Stromal cell of bone marrow (primary cell): ENCODE results near the gene HES4.

Source experiments
- DNase-seq: peaks from one replicate; pipeline ENCODE4 v3.0.0-alpha.2; 2012; ENCODE audit warnings: low read depth

Gene HES4, protein sequence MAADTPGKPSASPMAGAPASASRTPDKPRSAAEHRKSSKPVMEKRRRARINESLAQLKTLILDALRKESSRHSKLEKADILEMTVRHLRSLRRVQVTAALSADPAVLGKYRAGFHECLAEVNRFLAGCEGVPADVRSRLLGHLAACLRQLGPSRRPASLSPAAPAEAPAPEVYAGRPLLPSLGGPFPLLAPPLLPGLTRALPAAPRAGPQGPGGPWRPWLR

DNA sequence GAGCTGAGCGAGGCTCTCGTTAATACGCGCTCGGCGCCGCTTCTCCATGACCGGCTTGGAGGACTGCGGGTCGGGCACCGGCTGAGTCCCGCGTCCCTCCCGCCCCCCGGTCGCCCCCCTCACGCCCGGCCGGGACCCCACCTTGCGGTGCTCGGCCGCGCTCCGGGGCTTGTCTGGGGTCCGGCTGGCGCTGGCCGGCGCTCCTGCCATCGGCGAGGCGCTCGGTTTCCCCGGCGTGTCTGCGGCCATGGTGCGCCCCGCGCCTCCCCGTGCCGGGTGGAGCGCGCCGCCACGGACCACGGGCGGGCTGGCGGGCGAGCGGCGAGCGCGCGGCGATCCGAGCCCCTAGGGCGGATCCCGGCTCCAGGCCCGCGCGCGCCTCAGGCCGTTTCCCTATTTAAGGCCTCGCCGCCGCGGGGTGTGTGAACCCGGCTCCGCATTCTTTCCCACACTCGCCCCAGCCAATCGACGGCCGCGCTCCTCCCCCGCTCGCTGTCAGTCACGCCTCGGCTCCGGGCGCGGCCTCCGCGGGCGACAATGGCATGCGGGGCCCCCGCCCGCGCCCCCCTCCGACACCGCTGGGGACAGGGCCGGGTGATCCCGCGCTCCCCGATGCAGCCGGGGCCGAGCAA, at the start of gene HES4:
HES4 (minus strand) TSS at position 373 of the 632 bp plus-strand sequence; CDS start at position 249, 124 bp downstream.
- peak; percentile 61 for DNase-seq

DNA sequence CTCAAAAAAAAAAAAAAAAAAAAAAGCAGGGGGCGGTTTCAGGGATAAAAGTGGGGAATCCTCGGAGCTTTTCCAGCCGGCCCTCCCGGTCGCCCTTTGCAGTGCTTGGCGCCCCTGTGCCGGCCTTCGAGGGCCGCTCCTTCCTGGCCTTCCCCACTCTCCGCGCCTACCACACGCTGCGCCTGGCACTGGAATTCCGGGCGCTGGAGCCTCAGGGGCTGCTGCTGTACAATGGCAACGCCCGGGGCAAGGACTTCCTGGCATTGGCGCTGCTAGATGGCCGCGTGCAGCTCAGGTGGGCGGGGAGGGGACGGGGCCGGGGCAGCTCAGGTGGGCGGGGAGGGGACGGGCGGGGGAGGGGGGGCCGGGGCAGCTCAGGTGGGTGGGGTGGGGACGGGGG, 48.9 kb upstream of the HES4 start:
- DNase-seq: no peak

DNA sequence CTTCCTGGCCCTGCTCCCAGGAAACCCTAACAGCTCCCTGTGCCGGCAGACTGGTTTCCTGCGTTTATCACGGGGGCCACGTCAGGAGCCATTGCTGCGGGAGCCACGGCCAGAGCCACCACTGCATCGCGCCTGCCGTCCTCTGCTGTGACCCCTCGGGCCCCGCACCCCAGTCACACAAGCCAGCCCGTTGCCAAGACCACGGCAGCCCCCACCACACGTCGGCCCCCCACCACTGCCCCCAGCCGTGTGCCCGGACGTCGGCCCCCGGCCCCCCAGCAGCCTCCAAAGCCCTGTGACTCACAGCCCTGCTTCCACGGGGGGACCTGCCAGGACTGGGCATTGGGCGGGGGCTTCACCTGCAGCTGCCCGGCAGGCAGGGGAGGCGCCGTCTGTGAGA, 48.1 kb upstream of the HES4 start:
- no peak for DNase-seq

DNA sequence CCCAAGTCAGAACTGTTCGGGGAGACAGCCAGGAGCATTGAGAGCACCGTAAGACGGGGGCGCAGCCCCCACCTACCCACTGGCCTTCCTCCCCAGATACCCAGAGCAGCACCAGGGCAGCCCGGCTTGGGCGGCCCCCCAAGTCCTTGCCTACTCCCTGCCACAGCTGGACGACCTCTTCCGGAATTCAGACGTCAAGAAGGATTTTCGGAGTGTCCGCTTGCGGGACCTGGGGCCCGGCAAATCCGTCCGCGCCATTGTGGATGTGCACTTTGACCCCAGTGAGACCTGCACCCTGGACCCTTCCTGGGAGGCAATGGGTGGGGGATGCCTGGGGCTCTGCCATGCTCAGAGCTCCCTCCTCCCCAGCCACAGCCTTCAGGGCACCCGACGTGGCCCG, 47.5 kb upstream of the HES4 start:
- DNase-seq: no peak

DNA sequence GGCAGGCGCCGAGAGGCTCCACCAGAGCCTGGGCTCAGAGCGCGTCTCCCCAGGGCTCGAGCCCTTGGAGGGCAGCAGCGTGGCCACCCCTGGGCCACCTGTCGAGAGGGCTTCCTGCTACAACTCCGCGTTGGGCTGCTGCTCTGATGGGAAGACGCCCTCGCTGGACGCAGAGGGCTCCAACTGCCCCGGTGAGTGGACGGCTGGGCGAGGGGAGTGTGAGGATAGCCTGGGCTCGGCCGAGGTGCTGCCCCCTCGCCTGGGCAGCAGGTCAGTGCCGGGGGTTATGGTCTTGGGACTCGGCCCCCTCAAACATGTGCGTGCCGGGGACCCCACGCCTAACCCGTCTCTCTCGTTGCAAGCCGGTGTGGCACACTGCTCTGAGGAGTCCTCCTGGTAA, 46.9 kb upstream of the HES4 start:
- DNase-seq: no peak

DNA sequence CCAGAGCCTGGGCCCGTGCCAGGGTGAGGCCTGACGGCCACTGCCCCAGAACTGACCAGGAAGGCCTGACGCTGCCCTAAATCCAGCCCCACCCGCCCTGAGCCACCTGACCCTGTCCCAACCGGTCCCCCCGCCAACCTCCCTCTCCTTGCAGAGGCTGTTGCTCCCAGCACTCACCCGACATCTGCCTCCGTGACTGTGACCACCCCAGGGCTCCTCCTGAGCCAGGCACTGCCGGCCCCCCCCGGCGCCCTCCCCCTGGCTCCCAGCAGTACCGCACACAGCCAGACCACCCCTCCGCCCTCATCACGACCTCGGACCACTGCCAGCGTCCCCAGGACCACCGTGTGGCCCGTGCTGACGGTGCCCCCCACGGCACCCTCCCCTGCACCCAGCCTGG, 46.3 kb upstream of the HES4 start:
- DNase-seq: no peak

DNA sequence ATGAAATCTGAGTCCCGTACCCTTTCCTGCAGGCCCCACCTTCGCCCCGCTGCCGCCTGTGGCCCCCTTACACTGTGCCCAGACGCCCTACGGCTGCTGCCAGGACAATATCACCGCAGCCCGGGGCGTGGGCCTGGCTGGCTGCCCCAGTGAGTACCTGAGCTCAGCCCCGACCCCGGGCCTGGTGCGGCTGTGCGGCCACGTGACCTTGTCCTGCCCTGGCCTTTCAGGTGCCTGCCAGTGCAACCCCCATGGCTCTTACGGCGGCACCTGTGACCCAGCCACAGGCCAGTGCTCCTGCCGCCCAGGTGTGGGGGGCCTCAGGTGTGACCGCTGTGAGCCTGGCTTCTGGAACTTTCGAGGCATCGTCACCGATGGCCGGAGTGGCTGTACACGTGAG, 45.2 kb upstream of the HES4 start:
- DNase-seq: no peak

DNA sequence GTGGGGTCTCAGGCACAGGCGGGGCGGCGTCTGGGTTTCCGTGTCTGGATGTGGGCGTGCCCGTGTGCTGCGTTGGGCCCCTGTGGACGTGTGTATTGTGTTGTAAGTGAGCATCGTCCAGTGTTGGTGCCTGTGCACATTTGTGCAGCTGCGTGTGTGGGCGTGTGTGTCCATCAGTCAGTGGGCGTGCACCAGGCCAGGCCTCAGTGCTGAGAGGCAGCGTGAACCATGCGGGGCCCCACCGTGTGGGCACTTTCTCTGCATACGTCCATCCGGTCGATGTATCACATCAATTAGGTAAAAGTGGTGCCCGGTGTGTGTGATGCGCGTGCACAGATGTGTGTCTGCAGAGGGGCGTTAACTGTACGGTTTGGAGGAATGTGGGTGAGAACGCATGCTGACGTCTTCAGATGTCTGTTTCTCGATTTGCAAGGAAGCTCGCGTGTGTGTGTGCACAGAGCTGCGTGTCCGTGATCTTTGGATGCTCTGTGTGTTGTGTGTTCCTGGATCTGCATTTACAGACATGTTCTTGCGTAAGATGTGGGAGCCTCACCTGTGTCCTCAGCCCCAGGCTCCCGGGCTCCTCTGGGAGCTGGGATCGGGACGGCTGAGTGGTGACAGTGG, 44.7 kb upstream of the HES4 start:
- no peak for DNase-seq

DNA sequence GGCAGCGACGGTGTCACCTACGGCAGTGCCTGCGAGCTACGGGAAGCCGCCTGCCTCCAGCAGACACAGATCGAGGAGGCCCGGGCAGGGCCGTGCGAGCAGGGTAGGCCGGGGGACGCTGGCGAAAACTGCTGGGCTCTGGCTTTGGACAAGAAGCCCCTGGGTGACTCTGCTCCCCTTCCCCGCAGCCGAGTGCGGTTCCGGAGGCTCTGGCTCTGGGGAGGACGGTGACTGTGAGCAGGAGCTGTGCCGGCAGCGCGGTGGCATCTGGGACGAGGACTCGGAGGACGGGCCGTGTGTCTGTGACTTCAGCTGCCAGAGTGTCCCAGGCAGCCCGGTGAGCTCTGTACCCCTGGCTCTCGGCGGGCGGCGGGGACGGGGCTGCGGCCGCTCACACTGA, 44.0 kb upstream of the HES4 start:
- DNase-seq: no peak

DNA sequence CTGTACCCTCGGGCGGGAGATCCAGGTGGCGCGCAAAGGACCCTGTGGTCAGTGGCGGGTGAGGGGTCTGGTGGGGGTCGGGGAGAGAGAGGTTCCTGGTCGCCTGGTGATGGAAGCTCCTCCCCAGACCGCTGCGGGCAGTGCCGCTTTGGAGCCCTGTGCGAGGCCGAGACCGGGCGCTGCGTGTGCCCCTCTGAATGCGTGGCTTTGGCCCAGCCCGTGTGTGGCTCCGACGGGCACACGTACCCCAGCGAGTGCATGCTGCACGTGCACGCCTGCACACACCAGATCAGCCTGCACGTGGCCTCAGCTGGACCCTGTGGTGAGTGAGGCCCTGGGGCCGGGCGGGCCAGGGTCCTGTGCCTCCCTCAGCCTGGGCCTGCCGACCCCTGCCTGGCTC, 43.5 kb upstream of the HES4 start:
- no peak for DNase-seq

DNA sequence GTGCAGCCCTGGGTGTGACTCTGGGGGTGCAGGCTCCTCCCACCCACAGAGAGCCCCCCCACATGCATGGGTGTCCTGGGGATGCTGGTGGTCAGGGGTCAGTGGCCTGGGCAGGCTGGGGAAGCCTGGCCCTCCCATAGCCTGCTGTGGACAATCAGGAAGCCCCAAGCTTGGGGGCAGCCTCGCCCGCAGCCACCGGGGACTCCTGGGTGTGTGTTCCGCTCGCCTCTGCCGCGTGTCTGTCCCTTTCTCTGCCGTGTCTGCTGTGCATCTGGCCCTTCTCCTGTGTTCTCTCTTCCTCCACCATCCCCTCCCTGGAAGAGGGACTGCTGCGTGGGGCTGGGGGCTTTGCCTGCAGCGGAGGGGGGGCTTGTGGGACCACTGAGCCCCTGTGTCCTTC, 42.9 kb upstream of the HES4 start:
- DNase-seq: no peak

DNA sequence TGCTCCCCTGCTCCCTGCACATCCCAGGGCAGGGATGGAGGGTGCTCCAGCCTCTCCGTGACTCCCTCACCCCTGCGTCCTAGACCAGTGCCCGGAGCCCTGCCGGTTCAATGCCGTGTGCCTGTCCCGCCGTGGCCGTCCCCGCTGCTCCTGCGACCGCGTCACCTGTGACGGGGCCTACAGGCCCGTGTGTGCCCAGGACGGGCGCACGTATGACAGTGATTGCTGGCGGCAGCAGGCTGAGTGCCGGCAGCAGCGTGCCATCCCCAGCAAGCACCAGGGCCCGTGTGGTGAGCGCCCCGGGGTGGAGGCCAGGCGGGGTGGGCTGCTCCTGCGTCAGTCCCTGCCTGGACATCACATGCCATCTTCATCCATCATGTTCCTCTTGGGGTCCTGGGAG, 42.0 kb upstream of the HES4 start:
- DNase-seq: no peak

DNA sequence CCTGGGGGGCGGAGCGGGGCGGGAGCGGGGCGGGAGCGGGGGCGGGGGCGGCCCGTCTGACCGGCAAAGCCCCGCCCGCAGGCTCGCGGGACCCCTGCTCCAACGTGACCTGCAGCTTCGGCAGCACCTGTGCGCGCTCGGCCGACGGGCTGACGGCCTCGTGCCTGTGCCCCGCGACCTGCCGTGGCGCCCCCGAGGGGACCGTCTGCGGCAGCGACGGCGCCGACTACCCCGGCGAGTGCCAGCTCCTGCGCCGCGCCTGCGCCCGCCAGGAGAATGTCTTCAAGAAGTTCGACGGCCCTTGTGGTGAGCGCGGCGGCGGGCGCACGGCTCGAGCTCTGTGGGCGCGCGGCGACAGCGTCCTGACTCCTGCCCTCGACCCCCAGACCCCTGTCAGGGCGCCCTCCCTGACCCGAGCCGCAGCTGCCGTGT, 41.2 kb upstream of the HES4 start:
- DNase-seq: no peak

DNA sequence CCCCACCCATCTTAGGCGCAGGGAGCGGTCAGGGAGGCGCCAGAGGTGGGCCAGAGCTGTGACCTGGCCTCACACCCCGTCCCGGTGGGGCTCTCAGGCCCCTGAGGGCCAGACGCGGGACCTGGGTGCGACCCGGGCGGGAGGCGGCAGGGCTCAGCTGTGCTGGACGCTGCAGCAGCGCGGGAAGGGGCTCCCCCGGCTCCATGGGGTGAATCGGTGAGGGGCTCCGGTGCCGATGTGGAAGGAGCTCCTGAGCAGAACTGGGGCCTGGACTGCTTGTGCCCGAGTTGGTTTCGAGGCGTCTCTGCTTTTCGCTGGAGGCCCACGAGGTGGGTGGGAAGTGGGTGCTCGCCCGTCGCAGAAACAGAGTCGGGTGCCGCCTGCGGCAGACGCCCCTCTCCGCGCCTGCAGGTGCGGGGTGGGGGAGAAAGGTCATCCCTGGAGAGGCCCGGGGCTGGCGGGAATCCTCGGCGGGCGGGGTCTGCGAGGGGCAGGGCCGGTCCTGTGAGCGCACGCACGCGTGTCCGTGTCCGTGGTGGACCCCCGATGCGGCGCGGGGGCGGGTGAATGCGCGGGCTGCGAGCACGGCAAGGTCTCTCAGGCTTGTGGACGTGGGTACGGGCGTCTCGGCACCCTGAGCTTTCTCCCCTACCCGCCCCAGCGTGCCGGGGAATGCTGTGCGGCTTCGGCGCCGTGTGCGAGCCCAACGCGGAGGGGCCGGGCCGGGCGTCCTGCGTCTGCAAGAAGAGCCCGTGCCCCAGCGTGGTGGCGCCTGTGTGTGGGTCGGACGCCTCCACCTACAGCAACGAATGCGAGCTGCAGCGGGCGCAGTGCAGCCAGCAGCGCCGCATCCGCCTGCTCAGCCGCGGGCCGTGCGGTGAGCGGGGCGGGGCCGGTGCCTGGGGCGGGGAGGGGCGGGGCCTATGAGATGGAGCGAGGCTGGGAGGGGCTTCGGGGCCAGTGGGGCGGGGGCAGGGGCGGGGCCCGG, 40.4 kb upstream of the HES4 start:
- peak; percentile 42 for DNase-seq

DNA sequence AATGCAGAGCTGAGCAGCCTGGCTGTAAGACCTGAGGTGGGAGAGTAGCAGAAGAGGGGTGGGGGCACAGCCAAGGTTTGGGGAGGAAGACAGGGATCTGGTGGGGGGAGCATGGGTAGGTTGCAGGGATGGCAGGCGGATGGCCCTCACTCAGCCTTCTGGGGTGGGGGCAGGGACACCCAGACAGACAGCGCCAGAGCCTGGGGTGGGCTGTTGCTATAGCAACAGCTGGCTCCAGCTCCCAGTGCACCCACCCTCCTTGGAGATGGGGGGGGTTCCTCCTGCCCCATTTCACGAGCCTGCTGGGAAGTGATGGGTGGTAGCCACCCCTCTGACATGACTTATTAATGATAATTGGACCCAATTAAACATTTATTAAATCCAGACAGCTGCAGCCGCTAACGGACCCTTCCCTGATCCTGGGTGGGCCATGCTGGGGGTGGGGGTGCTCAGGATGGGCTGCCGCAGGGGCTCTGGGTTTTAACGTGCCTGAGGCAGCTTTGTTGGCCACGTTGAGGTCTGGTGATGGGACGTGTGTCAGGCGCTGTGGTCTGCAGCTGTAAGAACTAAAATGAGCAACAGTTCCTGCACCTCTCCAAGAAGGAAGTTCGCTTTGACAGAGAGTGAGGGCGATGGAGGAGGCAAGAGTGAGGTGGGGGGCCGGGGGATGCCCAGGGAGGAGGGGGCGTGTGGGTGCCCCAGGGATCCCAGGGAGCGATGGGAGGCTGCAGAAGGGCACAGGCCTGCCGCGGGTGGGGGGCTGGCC, 39.4 kb upstream of the HES4 start:
- no peak for DNase-seq

DNA sequence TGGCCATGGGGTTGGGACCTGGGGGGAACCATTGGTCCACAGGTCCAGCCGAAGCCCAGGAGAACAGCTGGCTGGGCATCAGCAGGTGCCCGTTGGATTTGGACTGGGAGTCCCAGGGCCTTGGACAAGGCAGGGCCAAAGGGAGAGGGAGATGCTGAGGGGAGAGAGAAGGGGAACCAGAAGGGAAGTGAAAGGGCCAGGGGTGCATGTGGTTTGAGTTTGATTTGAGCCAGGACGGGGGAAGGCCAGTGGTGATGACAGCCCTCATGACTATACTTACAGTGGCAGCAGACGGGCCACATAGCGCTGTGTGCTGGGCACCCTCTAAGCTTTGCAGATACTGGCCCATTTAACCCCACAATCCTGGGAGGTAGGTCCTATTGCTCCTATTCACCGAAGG, 38.8 kb upstream of the HES4 start:
- DNase-seq: no peak

DNA sequence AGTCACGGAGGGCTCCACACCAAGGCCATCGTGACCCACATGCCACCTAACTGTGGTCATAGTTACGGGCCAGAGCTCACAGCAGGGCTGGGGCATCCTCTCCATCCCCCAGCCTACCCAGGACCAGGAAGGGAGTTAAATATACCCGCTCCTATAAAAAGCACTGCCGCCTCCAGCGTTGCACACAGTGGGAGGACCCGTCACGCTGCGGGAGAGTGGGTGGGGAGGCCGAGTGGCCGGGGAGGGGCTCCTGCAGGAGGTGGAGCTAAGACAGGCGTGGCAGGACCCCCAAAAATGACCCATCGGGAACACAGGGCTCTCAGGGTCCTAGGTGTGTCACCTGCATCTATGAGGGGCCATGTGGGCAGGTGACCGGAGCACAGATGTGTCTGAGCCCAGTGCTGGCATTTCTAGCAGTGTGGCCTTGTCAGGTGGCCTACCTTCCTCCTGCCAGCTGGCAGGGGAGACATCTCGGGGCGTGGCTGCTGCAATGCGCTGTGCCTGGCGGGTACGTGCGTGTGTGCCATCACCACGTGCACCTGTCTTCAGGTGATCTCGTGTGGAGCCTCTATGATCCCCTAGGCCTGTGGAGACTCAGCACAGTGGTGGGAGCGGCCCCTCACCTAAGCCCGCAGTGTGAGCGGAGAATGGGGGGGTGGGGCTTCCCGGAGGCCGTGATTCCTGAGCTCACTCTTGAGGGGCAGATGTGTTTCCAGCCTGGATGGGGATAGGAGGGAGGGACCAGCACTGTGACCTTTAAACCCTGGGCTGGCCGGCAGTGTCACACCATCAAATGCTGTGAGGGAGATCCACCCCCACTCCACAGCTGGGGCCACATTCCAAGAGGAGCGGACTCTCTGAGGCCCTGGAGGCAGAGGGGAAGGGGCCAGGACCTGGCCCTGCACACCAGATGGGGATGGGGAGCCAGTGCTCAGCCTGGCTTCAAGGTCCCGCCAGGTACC, 37.8 kb upstream of the HES4 start:
- no peak for DNase-seq

DNA sequence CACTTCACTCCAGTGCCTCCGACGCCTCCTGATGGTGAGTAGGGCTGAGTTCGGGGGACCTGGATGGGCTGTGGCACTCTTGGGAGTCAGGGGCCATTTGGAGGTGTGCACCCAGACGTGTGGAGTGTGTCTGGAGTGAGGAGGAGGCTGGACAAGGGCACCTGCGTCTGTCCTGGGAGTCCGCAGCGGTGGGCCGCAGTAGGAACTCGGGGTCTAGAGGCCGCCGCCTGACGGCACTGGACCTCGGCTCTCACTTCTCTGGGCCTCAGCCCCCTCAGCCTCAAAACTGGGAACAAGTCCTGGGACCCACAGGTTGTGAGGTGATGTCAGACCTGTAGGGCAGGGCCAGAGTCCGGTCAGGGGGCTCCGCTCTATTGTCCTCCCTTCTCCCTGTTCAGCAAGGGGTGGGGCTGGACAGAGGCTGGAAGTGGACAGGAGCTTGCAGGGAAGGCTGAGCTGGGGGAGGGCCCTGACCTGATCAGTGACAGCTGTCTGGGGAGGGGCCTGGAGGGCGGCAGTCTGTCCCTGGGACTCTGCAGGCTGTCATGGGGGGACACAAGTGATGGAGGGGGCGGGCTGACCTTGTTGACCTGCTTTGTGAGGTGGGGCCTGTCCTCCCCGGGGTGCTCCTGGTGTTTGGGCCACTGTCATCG, 35.5 kb upstream of the HES4 start:
- DNase-seq: no peak

DNA sequence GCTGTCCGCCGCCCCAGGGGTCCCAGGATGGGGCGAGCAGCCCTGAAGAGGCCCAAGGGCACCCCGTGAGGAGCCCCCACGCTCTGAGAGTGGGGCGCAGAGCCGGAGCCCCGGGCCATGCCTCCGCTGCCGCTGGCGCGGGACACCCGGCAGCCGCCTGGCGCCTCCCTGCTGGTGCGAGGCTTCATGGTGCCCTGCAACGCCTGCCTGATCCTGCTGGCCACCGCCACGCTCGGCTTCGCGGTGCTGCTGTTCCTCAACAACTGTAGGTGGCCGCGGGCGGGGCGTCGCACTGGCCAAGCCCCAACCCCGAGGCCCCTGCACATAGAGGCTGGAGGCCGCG, 34.5 kb upstream of the HES4 start:
- no peak for DNase-seq
